ENCODE data around the gene ABCC11.

ABCC11 gene

GRCh38 chr16:48157302-48157701, 90.0 kb downstream of the ABCC11 start:
- DNase-seq: no peak

- DNase-seq: peak; percentile 84
Measured at GRCh38 chr16:48156790-48157209, 90.5 kb downstream of the ABCC11 start.

GRCh38 chr16:48155926-48156789, 91.2 kb downstream of the ABCC11 start, which contains the start of gene ABCC12:
TSS of gene ABCC12 (minus strand) at chr16:48155993. CDS start at chr16:48146424, 9,569 bp downstream.
- DNase-seq: no peak

- DNase-seq: no peak
Measured at GRCh38 chr16:48153774-48154173, 93.6 kb downstream of the ABCC11 start.

- DNase-seq: no peak
Measured at GRCh38 chr16:48152226-48152625, 95.1 kb downstream of the ABCC11 start.

- no peak for DNase-seq
Measured at GRCh38 chr16:48150707-48151106, 96.6 kb downstream of the ABCC11 start.

- DNase-seq: no peak
Measured at GRCh38 chr16:48146710-48147109, 100.6 kb downstream of the ABCC11 start.

- DNase-seq: no peak
Measured at GRCh38 chr16:48146131-48146530, 101.2 kb downstream of the ABCC11 start.

GRCh38 chr16:48143812-48144368, 103.4 kb downstream of the ABCC11 start:
- no peak for DNase-seq

GRCh38 chr16:48140821-48141220, 106.5 kb downstream of the ABCC11 start:
- no peak for DNase-seq

GRCh38 chr16:48139517-48139916, 107.8 kb downstream of the ABCC11 start:
- DNase-seq: no peak

- no peak for DNase-seq
Measured at GRCh38 chr16:48138543-48138942, 108.8 kb downstream of the ABCC11 start.

GRCh38 chr16:48137822-48138221, 109.5 kb downstream of the ABCC11 start:
- no peak for DNase-seq

GRCh38 chr16:48136547-48137360, 110.6 kb downstream of the ABCC11 start:
- DNase-seq: no peak

GRCh38 chr16:48133455-48134211, 113.7 kb downstream of the ABCC11 start:
- DNase-seq: no peak

- DNase-seq: no peak
Measured at GRCh38 chr16:48132696-48133095, 114.6 kb downstream of the ABCC11 start.

GRCh38 chr16:48131201-48131935, 116.0 kb downstream of the ABCC11 start:
- DNase-seq: no peak

- DNase-seq: no peak
Measured at GRCh38 chr16:48129926-48130325, 117.4 kb downstream of the ABCC11 start.

- DNase-seq: no peak
Measured at GRCh38 chr16:48128769-48129168, 118.6 kb downstream of the ABCC11 start.

- DNase-seq: no peak
Measured at GRCh38 chr16:48126801-48127644, 120.3 kb downstream of the ABCC11 start.

- DNase-seq: no peak
Measured at GRCh38 chr16:48125888-48126287, 121.5 kb downstream of the ABCC11 start.

All from activated naive CD4-positive, alpha-beta T cell treated with anti-CD3 and anti-CD28 coated beads, Interleukin-2, amount 50 U/mL, for 16 hours (primary cell).